ENCODE data around the gene CSTA.

CSTA gene

DNA sequence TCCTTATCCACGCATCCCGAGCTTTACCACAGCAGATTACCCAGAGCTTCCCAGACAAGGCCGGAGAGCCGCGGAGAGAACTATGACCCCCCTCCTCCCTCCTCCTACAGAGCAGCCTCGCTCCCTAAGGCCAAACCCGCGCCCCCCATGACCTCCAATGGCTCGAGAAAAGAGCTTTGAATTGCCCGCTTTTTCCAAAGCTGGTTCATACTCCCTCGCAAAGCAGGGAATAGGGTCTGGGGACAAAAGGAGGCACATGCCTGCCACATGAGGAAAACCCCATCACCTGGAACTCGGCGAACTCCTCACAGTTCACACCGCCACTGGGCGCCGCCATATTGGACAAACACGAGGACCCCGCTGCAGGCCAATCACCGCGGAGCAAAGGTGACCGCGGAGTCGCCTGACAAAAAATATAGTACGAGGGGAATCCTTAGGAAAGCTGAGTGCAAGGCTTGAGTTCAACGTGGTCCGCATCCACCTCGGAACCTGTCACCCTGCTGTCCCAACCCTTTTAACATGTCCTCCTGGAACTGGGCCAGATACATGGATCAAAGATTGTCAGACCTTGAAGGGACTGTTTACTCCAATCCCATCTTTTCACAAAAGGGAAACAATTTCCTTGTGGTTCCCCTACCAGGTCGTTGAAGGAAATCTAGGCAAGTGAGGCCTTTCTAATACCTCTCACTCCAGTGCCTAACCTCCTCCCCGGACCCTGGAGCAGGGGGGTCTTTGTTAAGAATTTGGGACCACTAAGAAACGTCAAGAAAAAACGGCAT, 58.0 kb downstream of the CSTA start, which contains the start of gene MIX23:
Gene MIX23 (minus strand): TSS at position 344 of the 779 bp plus-strand sequence. CDS start 7 bp downstream, at position 337.
- DNase-seq (ENCODE audit: low read depth) = peak; percentile 74

DNA sequence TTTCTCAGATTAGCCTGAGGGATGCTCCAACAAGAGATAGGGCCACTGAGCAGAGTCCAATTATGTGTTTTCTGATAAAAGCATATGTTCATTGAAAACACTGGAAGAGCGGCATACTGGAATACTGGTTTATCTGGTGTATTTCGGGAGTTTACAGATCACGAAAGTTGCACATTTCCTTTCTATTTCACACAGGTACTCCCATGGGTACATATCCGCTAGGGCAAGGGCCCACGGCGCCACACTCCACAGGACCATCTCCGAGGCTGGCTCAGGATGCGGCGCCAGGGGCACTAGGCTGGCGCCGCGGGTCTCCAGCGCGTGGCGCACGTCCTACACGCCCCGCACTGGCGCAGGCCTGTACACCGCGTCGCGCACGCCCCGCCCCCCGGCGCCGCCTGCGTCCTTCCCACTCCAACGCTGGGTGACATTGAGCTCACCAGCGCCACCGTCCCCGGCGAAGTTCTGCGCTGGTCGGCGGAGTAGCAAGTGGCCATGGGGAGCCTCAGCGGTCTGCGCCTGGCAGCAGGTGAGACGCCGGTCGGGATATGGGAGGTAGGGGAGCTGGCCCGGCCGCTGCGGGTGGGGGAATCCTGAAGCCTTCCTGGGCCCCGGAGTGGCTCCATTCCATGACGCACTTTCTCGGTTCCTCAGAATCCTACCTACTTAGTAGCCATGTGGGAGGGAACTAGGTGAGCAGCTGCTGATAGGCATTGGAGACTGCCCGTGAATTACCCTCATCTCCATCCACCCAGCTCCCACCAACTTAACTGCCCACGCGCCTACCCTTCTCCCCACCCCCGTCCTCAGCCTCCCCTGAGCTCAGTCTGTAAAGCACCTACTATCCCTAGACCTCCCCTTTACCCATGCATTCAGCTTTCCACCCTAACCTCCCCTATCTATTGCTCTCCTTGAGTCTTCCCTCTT, 59.0 kb downstream of the CSTA start, which contains the start of gene FAM162A:
Gene FAM162A (plus strand): TSS at position 412 of the 927 bp plus-strand sequence. CDS start 84 bp downstream, at position 496.
- DNase-seq (ENCODE audit: low read depth) = peak; percentile 88

DNA sequence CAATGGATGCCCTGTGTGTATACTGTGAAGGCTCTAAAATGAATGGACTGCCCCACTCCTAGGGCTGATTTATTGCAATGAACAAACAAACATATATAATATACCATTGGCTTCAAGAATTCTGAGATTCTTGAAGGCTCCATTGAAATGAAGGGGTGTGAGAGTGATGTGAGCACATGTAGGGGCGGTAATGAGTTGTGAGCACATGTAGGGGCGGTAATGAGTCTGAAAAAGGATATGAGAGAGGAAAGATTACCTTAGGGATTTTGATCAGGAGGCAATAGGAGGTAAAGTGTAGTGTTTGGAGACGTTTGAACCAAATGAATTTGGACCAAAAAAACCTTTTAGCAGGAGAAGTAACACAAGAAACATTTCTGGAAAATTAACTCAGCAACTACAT, 62.7 kb downstream of the CSTA start:
- no peak for DNase-seq (ENCODE audit: low read depth)

DNA sequence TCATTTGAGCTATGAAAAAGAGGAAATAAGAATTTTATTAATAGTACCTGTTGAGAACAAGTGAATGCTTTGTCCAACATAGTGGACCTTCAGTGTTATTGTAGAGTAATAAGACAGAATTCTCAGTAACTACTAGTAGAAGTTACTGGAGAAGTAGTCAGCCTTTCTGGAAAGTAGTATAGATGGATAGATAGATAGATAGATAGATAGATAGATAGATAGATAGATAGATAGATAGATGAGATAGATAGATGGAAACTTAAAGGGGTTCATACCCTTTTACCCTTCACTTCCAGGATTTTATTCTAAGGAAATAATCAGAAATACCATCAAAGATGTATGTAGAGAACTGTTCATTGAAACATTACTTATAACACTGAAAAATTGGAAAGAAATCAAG, 64.1 kb downstream of the CSTA start:
- no peak for DNase-seq (ENCODE audit: low read depth)

DNA sequence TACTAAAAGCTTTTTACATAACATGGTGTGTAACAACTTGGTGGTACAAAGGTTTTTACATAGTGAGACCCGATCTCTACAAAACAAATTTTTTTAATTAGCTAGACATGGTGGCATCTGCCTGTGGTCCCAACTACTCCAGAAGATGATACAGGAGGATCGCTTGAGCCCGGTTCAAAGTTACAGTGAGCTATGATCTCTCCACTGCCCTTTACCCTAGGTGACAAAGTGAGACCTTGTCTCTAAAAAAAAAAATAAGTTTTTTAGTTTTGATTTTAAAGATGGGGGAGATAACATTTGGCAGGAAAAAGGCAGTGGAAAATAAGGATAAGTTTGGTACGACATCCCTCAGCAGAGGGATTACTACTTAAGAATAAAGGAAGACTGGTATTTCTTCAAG, 64.8 kb downstream of the CSTA start:
- DNase-seq (ENCODE audit: low read depth) = no peak

DNA sequence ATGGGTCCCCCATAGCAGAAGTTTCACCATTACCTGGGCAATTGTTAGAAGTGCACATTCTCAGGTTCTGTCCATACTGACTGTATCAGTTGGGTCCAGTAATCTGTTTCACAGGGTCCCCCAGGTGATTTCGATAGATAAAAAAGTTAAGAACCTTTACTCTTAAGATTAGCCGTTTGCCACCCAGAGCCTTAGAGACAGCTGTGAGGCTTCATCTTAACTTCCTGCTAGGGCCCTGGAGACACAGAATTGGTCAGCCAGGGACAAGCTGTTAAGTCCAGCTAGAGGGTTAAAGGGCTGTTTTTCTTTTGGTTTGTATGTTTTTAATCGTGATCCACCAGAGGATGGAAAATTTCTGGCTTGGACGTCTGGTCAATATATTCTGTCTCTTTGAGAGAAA, 65.6 kb downstream of the CSTA start:
- DNase-seq (ENCODE audit: low read depth) = no peak

All from fibroblast of gingiva (primary cell).